Keratinocyte (primary cell): ENCODE results near the gene DDX31.

ENCODE experiments used
- EZH2 ChIP-seq: IDR thresholded peaks from one replicate; pipeline ENCODE4 v1.6.1; 2012; ENCODE audit warnings: inconsistent platforms, mild to moderate bottlenecking, low read length, moderate library complexity
- TF ChIP-seq, protein P1 (sequence below), 3 experiments: IDR thresholded peaks in 1 of 3; conservative IDR thresholded peaks in 1 of 3; optimal IDR thresholded peaks in 1 of 3; 2 replicates in 2 of 3; 3 replicates in 1 of 3; pipeline versions ENCODE3 to v1.5.1; 2011; ENCODE audit warnings: low read length in 3 of 3, mild to moderate bottlenecking in 3 of 3, moderate library complexity in 2 of 3, control low read depth in 1 of 3, inconsistent platforms in 1 of 3; ENCODE audit not compliant: insufficient read depth in 2 of 3; ENCODE audit errors: extremely low read depth in 1 of 3

GRCh38 chr9:132591751-132592314 lies 78.0 kb downstream of the DDX31 start:
- TF ChIP-seq, protein P1, sequence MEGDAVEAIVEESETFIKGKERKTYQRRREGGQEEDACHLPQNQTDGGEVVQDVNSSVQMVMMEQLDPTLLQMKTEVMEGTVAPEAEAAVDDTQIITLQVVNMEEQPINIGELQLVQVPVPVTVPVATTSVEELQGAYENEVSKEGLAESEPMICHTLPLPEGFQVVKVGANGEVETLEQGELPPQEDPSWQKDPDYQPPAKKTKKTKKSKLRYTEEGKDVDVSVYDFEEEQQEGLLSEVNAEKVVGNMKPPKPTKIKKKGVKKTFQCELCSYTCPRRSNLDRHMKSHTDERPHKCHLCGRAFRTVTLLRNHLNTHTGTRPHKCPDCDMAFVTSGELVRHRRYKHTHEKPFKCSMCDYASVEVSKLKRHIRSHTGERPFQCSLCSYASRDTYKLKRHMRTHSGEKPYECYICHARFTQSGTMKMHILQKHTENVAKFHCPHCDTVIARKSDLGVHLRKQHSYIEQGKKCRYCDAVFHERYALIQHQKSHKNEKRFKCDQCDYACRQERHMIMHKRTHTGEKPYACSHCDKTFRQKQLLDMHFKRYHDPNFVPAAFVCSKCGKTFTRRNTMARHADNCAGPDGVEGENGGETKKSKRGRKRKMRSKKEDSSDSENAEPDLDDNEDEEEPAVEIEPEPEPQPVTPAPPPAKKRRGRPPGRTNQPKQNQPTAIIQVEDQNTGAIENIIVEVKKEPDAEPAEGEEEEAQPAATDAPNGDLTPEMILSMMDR (optimal IDR thresholded peaks at IDR 0.05 in 1 of 3, IDR thresholded peaks at IDR 0.05 in 1 of 3, conservative IDR thresholded peaks at IDR 0.05 in 1 of 3; ENCODE audit: extremely low read depth in 1 of 3, insufficient read depth in 2 of 3, low read length in 3 of 3), result no peak
- TF ChIP-seq EZH2, result no peak
